Vagina (tissue), 2 donors: ENCODE measurements around the gene NTRK3.

ENCODE experiments used
- CTCF ChIP-seq, 3 experiments: fragments of 450-650 bp in 2 of 3; fragments of 200-600 bp in 1 of 3; sonication (generic) in 1 of 3; IDR thresholded peaks; one replicate each; pipeline ENCODE4 v1.5.1; 2017 to 2019; ENCODE audit warnings: antibody characterized with exemption in 3 of 3, mild to moderate bottlenecking in 2 of 3, moderate library complexity in 2 of 3
- POLR2A ChIP-seq, 2 donors: fragments of 450-650 bp; IDR thresholded peaks; one replicate each; pipeline ENCODE4 v1.6.1; 2017; ENCODE audit warnings: antibody characterized with exemption in 2 of 2, mild to moderate bottlenecking in 2 of 2, moderate library complexity in 2 of 2
- POLR2AphosphoS5 ChIP-seq, 2 donors: sonication (generic); formaldehyde crosslinking; IDR thresholded peaks; one replicate each; pipeline ENCODE4 v1.9.0; 2017; ENCODE audit warnings: antibody characterized with exemption in 2 of 2, mild to moderate bottlenecking in 2 of 2, low read depth in 1 of 2; ENCODE audit not compliant: insufficient read depth in 1 of 2

GRCh38 chr15:87910301-87910700 lies 346.2 kb downstream of the NTRK3 start:
- TF ChIP-seq CTCF (IDR thresholded peaks at IDR 0.05), result no peak
- no peak for TF ChIP-seq POLR2AphosphoS5 (IDR thresholded peaks at IDR 0.05; ENCODE audit: insufficient read depth in 1 of 2, low read depth in 1 of 2)
- no peak for TF ChIP-seq POLR2A (IDR thresholded peaks at IDR 0.05)
